Astrocyte of the hippocampus (primary cell): ENCODE results near the gene OR6M1.

Source experiments
- DNase-seq: peaks from one replicate; pipeline ENCODE4 v3.0.0; 2011; ENCODE audit warnings: low read depth, low spot score

Gene OR6M1

GRCh38 chr11:123806249-123806648 lies at the start of gene OR6M1:
Gene OR6M1, minus strand, starts transcription at chr11:123806349. Its CDS starts 0 bp downstream, at chr11:123806349.
- DNase-seq, result no peak

GRCh38 chr11:123853038-123853437 lies 46.9 kb upstream of the OR6M1 start:
- no peak for DNase-seq

- DNase-seq, result no peak
Measured at GRCh38 chr11:123852321-123852720, 46.2 kb upstream of the OR6M1 start.

- no peak for DNase-seq
Measured at GRCh38 chr11:123851110-123851509, 45.0 kb upstream of the OR6M1 start.

GRCh38 chr11:123841174-123841573 lies 35.0 kb upstream of the OR6M1 start:
- DNase-seq, result no peak

- DNase-seq, result no peak
Measured at GRCh38 chr11:123839131-123839530, 33.0 kb upstream of the OR6M1 start.

DNA sequence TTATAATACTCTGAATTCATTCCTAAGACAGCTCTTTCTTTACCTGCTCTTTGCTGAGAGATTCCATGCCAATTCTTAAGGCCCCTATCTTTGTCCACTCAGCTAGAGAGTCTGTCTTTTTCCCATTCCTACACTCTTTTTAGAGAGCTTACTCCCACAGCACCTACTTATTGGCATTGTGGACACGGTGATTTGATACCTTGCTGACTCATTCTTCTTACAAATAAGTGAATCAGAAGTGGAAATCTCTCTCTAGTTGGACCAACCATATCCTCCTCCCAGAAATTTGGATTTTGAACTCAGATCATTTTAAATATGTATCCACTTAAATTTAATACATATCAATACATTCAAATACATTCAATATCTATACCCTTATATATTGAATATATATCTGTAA lies 32.5 kb upstream of the OR6M1 start:
- no peak for DNase-seq

DNA sequence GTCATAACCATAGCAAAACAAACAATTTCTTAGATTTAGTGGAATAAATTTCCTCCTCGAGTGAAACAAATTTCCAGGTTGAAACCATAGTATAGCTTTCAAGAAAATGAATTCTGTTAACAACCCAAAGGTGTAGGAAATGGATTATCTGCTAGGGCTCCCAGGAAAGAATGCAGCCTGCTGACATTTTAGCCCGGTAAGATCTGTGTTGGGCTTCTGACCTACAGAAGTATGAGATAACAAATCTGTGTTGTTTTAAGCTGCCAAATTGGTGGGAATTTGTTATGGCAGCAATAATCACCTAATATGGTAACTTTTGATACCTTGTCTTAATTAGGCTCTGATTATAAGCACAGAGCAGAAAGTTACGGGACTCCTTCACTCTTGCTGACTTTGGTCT lies 32.0 kb upstream of the OR6M1 start:
- no peak for DNase-seq

GRCh38 chr11:123833095-123833494 lies 26.9 kb upstream of the OR6M1 start:
- DNase-seq, result no peak

DNA sequence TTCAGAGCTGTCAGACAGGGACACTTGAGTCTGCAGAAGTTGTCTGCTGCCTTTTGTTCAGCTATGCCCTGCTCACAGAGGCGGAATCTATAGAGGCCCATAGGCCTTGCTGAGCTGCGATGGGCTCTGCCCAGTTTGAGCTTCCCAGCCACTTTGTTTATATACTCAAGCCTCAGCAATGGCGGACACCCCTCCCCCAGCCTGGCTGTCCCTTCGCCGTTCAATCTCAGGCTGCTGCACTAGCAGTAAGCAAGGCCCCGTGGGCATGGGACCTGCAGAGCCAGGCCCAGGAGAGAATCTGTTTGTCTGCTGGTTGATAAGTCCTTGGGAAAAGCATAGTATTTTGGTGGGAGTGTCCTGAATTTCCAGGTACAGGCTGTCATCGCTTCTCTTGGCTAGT lies 23.6 kb upstream of the OR6M1 start:
- no peak for DNase-seq

DNA sequence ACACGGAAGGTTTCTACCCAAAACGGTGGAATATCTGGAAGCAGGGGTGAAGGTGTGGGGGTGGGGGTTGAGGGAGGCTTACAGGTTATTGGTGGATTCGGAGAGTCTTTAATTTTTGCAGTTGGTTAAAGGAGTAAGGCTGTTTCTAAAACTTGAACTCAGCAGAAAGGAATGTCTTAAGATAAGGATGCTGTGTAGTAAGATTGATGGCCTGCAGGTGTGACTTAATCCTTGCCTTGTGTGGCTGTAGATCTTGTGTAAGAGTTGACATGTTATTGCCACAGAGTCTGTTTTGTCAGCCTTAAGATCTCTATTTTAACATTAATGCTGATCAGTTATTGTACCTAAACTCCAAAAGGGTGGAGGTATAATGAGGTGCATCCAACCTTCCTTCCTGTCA lies 16.4 kb upstream of the OR6M1 start:
- DNase-seq, result no peak

- no peak for DNase-seq
Measured at GRCh38 chr11:123822032-123822431, 15.9 kb upstream of the OR6M1 start.

- DNase-seq, result no peak
Measured at GRCh38 chr11:123815122-123815521, 9.0 kb upstream of the OR6M1 start.

GRCh38 chr11:123801765-123802164 lies 4.4 kb downstream of the OR6M1 start:
- DNase-seq, result no peak

GRCh38 chr11:123800036-123800435 lies 6.1 kb downstream of the OR6M1 start:
- no peak for DNase-seq

DNA sequence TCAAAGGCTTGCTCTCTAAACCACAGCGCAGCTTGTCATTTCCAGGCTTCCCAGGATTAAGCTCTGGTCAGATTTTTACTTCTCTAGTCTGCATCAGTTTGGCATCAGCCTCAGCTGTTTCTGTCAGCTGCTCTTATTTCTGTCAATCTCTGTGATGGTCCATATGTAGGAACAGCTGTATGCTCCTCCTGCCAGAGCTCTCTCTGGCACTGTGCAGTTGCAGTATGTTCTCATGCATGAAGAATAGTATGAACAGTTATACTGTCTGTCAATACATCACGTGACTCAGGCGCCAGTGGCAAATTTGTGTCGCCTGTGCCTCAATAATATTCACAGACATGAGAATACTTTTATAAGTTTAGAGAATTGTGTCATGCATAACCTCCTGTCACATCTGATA lies 6.7 kb downstream of the OR6M1 start:
- no peak for DNase-seq

DNA sequence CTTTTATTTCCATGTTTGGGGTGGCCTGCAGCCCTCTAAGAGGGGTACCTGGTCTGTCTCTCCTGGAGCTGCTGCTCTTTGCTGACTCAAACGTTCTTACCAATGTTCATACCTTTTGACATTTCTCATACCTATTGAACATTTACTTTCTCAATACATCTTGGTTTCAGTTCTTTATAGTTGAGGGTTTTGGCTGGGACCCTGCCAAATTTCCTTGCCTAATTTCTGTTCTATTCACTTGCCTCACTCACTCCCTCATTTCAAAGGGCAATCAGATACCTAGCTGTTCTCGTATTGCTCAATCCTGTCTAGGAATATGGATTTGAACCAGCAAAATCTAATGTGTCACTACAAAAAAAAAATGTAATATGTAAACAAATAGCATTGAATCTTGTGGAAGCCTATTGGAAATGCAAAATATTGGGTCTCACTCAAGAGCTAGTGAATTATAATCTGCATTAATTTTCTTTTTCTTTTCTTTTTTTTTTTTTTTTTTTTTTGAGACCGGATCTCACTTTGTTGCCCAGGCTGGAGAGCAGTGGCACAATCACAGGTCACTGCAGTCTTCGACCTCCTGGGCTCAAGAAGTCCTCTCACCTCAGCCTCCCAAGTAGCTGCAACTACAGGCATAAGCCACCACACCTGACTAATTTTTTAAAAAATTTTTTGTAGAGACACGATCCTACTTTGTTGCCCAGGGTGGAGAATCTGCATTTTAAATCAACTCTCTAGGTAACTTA lies 7.5 kb downstream of the OR6M1 start:
- DNase-seq, result no peak

GRCh38 chr11:123798079-123798478 lies 8.1 kb downstream of the OR6M1 start:
- no peak for DNase-seq

GRCh38 chr11:123797541-123797940 lies 8.6 kb downstream of the OR6M1 start:
- DNase-seq, result no peak

DNA sequence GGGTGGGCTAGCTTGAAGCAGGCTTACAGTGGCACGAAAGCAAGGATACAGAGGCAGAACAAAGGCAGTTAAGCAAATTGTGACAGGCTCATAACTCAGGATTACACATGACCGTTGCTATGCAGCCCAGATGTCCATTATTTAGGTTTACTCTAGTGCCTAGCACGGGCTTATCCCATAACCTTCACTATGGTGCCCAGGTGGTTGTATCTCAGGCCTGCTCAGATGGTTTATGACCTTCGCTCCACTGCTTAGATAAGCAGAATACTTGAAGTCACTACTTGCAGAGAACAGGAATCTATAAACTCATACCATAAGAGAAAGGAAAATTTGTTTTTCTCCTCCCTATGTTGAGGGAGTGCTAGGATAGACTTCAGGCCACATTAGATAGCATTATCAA lies 9.0 kb downstream of the OR6M1 start:
- DNase-seq, result no peak

- DNase-seq, result no peak
Measured at GRCh38 chr11:123796226-123796625, 9.9 kb downstream of the OR6M1 start.

DNA sequence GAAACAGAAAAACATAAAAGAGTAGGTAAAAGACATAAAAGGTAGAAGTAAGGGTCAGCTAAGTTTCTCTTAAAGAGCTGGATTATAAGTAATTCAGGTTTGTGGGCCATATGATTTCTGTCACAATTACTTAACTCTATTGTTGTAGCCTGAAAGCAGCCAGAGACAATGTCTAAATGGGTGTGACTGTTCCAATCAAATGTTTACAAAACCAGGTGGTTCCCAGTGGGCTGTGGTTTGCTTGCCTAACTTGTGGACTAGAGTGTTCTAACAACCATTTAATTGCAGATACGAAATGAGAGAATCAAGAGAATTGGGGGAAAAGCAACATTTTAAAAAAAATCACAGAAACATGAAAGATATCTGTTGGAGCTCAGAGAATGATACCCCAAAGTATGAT lies 22.6 kb downstream of the OR6M1 start:
- no peak for DNase-seq

DNA sequence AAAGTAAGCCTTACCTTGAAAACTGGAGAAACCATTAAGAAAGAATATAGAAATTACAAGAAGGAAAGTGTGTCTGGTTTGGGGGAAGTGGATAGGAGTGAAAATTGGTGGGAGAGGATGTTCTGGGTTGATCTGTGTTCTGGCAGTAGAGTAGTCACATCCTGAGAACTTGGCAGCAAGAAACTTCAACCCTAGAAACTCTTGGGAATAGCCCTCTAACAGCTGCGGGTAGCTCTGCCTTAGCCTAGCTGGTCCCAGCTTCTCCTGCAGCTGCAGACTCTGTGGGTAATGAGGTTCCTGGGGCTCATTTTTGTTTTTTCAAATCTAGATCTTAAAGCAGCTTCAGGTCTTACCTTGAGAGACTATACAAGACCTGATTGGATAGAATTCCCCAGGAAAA lies 27.6 kb downstream of the OR6M1 start:
- DNase-seq, result no peak
